Upper lobe of left lung (tissue), 6 donors: ENCODE data around the gene SLC6A1. TPM values are rescaled to one million over a fixed set of nuclear protein-coding genes. Genes with fewer than 3 reads are reported as not detected.
A peak's percentile ranks its signal among the peaks of the same experiment; 100 is the strongest.

Experiments
- ATAC-seq, 2 donors: fragments of 200-7000 bp; cut with Tn5 transposase; one replicate each; pipeline ENCODE4 v1.9.1; 2022; ENCODE audit warnings: mild to moderate bottlenecking in 2 of 2, moderate library complexity in 2 of 2; ENCODE audit not compliant: low FRiP score in 2 of 2
- DNase-seq, 2 donors: peaks; one replicate each; pipeline ENCODE4 v3.0.0-alpha.2; 2019 to 2020
- H3K27ac ChIP-seq, 4 donors: fragments of 200-600 bp; sonication (generic); one replicate each; pipeline ENCODE4 v1.5.1; 2016 to 2019
- H3K27me3 ChIP-seq, 4 donors: fragments of 200-600 bp; sonication (generic); one replicate each; pipeline ENCODE4 v1.5.1; 2017 to 2019
- H3K36me3 ChIP-seq, 4 donors: fragments of 200-600 bp; sonication (generic); one replicate each; pipeline ENCODE4 v1.5.1; 2016 to 2019
- H3K4me1 ChIP-seq, 4 donors: fragments of 200-600 bp; sonication (generic); one replicate each; pipeline ENCODE4 v1.5.1; 2018 to 2019
- H3K4me3 ChIP-seq, 4 donors: fragments of 200-600 bp; sonication (generic); one replicate each; pipeline ENCODE4 v1.5.1; 2017 to 2019; ENCODE audit warnings: mild to moderate bottlenecking in 2 of 4, moderate library complexity in 1 of 4
- H3K9me3 ChIP-seq, 4 donors: fragments of 200-600 bp; sonication (generic); one replicate each; pipeline ENCODE4 v1.5.1; 2018 to 2019
- EP300 ChIP-seq, 4 donors: sonication (generic); formaldehyde crosslinking; IDR thresholded peaks; one replicate each; pipeline ENCODE4 v1.5.1; 2017; ENCODE audit warnings: antibody characterized with exemption in 4 of 4, control low read depth in 2 of 4
- POLR2A ChIP-seq, 4 donors: fragments of 450-650 bp; IDR thresholded peaks; one replicate each; pipeline ENCODE4 v1.5.1; 2016 to 2017; ENCODE audit warnings: antibody characterized with exemption in 4 of 4, mild to moderate bottlenecking in 2 of 4
- POLR2AphosphoS5 ChIP-seq, 2 donors: sonication (generic); formaldehyde crosslinking; IDR thresholded peaks; one replicate each; pipeline ENCODE4 v1.5.1; 2017; ENCODE audit warnings: antibody characterized with exemption in 2 of 2
- WGBS, 2 donors: methylation state at CpG; one replicate each; pipeline ENCODE4 v1.1.5; 2017 to 2018; 5-methylcytosine and 5-hydroxymethylcytosine counted together
- total RNA-seq, 6 donors: library from RNA; depleted of rRNA in 4 of 6; stranded (reverse); fragments of >200 nt in 4 of 6; gene quantifications; one replicate each; pipeline versions ENCODE4 v1.1.0 to v1.2.1, GENCODE V29; 2016 to 2021
- TF ChIP-seq, protein P1 (sequence below), 6 experiments: fragments of 450-650 bp in 4 of 6; fragments of 200-600 bp in 2 of 6; sonication (generic) in 2 of 6; IDR thresholded peaks; one replicate each; pipeline ENCODE4 v1.5.1; 2016 to 2019; ENCODE audit warnings: antibody characterized with exemption in 6 of 6
- donor health status: DM: no; HTN: no; CAD: no; lungs with moderate emphysema.
- donor health status: DM: no; HTN: yes; CAD: no; lungs with severe emphysema.

The SLC6A1 gene
- total RNA-seq, 6 donors from 2014 or later = 0.46 to 11.5 (median 0.88) TPM

DNA sequence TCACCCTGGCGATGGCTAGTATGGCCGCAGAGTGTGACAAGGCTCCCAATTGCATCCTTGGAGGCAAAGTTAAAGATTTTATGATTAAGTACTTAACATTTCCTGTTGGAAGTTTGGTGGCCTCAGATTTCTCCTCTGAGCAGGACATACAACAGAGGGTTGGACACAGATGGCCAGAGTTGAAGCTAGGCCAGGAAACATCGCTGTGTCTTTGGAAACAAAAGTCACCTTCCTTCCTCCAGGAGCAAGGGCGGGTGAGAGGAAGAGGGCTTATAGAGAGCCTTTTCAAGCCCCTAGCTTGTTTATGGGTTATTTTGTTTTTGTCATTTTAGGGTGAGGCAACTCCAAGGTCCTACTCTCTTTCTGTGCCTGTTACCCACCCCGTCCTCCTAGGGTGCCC is 24.2 kb downstream of the SLC6A1 start:
- ATAC-seq (no peak), DNase-seq (no peak)
- Histone ChIP-seq H3K4me3 (no peak overlapping the region), H3K9me3 (no peaks in the 10 kb centered on the region), H3K36me3 (no peaks in the 10 kb centered on the region), H3K27ac (no peak overlapping the region), H3K27me3 (no peaks in the 10 kb centered on the region), H3K4me1 (no peaks in the 10 kb centered on the region)
- WGBS, 2 donors = 61 to 73% methylated on average over 5 of the region's 5 CpGs
- TF ChIP-seq, protein P1, sequence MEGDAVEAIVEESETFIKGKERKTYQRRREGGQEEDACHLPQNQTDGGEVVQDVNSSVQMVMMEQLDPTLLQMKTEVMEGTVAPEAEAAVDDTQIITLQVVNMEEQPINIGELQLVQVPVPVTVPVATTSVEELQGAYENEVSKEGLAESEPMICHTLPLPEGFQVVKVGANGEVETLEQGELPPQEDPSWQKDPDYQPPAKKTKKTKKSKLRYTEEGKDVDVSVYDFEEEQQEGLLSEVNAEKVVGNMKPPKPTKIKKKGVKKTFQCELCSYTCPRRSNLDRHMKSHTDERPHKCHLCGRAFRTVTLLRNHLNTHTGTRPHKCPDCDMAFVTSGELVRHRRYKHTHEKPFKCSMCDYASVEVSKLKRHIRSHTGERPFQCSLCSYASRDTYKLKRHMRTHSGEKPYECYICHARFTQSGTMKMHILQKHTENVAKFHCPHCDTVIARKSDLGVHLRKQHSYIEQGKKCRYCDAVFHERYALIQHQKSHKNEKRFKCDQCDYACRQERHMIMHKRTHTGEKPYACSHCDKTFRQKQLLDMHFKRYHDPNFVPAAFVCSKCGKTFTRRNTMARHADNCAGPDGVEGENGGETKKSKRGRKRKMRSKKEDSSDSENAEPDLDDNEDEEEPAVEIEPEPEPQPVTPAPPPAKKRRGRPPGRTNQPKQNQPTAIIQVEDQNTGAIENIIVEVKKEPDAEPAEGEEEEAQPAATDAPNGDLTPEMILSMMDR (IDR thresholded peaks at IDR 0.05) = no peak
- TF ChIP-seq EP300 (IDR thresholded peaks at IDR 0.05) (no peak), POLR2AphosphoS5 (IDR thresholded peaks at IDR 0.05) (no peak), POLR2A (IDR thresholded peaks at IDR 0.05) (no peak)

DNA sequence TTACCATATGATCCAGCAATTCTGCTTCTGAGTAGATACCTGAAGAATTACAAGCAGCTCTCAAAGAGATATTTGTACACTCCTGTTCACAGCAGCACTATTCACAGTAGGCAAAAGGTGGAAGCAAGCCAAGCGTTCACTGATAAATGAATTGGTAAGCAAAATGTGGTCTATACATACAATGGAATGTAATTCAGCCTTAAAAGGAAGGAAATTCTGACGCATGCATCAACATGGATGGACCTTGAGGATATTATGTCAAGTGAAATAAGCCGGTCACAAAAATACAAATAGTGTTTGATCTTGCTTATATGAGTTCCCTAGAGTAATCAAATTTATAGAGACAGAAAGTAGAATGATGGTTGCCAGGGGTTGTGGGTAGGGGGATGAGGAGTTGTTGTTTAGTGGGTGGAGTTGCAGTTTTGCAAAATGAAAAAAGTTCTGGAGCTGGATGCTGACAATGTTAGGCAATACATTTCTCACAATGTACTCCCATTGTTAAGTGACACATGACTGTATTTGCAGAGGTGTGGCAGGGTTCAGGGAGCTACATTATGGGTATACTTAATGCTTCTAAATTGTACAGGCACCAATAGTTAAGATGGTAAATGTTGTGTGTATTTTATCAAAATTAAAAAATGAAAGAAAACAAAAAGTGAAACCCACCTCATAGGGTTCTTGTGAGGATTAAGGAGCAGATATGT is 26.7 kb downstream of the SLC6A1 start:
- Histone ChIP-seq H3K4me1 (no peaks in the 10 kb centered on the region), H3K27me3 (no peaks in the 10 kb centered on the region), H3K9me3 (no peaks in the 10 kb centered on the region), H3K4me3 (no peak overlapping the region), H3K36me3 (no peaks in the 10 kb centered on the region), H3K27ac (no peak overlapping the region)
- no peak for TF ChIP-seq POLR2A (IDR thresholded peaks at IDR 0.05)
- no peak for TF ChIP-seq POLR2AphosphoS5 (IDR thresholded peaks at IDR 0.05)
- no peak for TF ChIP-seq EP300 (IDR thresholded peaks at IDR 0.05)
- ATAC-seq (no peak), DNase-seq (no peak)
- 58 to 64% methylated on average over 3 of the region's 3 CpGs for WGBS, 2 donors

DNA sequence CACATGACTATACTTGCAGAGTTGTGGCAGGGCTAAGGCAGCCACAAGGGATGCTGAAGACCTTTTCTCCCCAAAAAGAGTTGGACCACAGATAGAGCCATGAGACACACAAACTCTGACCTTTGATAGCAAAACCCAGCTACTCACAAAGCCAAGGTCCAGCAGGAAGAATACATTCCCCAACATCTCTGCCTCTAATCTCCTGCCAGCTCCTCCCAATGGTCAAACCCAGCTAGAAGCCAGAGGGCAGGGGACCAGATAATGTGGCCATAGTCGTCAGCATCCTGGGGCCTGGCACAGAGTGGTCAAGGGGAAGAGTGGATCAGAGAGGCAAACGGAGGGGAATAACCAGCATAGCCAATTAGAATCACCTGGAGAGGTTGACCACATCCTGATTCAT is 28.2 kb downstream of the SLC6A1 start:
- DNase-seq (no peak), ATAC-seq (no peak)
- Histone ChIP-seq H3K27ac (no peak overlapping the region), H3K36me3 (no peaks in the 10 kb centered on the region), H3K4me1 (no peaks in the 10 kb centered on the region), H3K9me3 (no peaks in the 10 kb centered on the region), H3K27me3 (no peaks in the 10 kb centered on the region), H3K4me3 (no peak overlapping the region)
- TF ChIP-seq POLR2AphosphoS5 (IDR thresholded peaks at IDR 0.05) (no peak), EP300 (IDR thresholded peaks at IDR 0.05) (no peak), POLR2A (IDR thresholded peaks at IDR 0.05) (no peak)
- TF ChIP-seq, protein P1 (IDR thresholded peaks at IDR 0.05) = no peak
- 54 to 64% methylated on average over 2 of the region's 2 CpGs for WGBS, 2 donors

DNA sequence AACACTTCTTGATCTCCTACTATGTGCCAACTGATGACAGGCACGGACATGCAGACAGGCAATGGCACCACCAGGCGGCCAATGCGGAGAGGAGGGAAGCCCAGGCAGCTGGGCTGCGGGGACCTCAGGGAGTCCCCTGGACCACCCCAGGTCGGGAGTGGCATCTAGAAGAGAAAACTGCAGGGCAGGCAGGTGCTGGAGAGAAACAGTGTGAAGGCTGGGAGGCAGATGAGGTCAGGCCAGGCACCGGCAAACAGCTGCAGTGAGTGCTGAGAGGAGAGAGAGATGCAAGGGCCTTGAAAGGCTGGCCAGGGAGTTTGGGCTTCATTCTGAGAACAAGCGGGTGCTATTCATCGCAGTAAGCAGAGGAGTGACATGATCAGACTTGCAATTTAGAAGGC is 29.1 kb downstream of the SLC6A1 start:
- no peak for TF ChIP-seq EP300 (IDR thresholded peaks at IDR 0.05)
- TF ChIP-seq, protein P1 (IDR thresholded peaks at IDR 0.05) = no peak
- no peak for TF ChIP-seq POLR2AphosphoS5 (IDR thresholded peaks at IDR 0.05)
- TF ChIP-seq POLR2A (IDR thresholded peaks at IDR 0.05) = no peak
- Histone ChIP-seq H3K9me3 (no peaks in the 10 kb centered on the region), H3K36me3 (no peaks in the 10 kb centered on the region), H3K4me1 (no peaks in the 10 kb centered on the region), H3K27me3 (no peaks in the 10 kb centered on the region), H3K27ac (no peak overlapping the region), H3K4me3 (no peak overlapping the region)
- no peak for DNase-seq
- no peak for ATAC-seq
- 73 to 74% methylated on average over 8 of the region's 8 CpGs for WGBS, 2 donors

DNA sequence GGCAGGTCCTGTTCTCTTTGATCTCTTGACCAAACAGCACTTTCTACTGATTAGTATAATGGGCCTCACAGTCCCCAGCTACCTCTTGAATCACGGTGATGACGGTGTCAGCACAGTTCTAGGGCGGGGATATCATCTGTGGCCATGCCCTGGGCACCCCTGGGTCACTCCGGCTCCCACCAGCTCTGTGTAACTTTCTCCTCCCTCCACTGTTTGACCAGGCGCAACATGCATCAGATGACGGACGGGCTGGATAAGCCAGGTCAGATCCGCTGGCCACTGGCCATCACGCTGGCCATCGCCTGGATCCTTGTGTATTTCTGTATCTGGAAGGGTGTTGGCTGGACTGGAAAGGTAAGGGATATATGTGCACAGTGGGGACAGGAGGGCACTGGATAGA is 29.6 kb downstream of the SLC6A1 start:
- DNase-seq (no peak), ATAC-seq (peak in 1 of 2 donors; percentile 28)
- 89 to 90% methylated on average over 10 of the region's 10 CpGs for WGBS, 2 donors
- no peak overlapping the region for H3K27ac ChIP-seq
- no peaks in the 10 kb centered on the region for H3K27me3 ChIP-seq
- TF ChIP-seq EP300 (IDR thresholded peaks at IDR 0.05) = no peak
- TF ChIP-seq POLR2A (IDR thresholded peaks at IDR 0.05) = no peak
- TF ChIP-seq, protein P1 (IDR thresholded peaks at IDR 0.05) = no peak
- no peak for TF ChIP-seq POLR2AphosphoS5 (IDR thresholded peaks at IDR 0.05)
- H3K4me3 ChIP-seq = no peak overlapping the region
- no peaks in the 10 kb centered on the region for H3K4me1 ChIP-seq
- H3K9me3 ChIP-seq = no peaks in the 10 kb centered on the region
- H3K36me3 ChIP-seq = no peaks in the 10 kb centered on the region
